ENCODE results near the gene TNMD.
A peak's percentile ranks its signal among the peaks of the same experiment; 100 is the strongest.

The TNMD gene

DNA sequence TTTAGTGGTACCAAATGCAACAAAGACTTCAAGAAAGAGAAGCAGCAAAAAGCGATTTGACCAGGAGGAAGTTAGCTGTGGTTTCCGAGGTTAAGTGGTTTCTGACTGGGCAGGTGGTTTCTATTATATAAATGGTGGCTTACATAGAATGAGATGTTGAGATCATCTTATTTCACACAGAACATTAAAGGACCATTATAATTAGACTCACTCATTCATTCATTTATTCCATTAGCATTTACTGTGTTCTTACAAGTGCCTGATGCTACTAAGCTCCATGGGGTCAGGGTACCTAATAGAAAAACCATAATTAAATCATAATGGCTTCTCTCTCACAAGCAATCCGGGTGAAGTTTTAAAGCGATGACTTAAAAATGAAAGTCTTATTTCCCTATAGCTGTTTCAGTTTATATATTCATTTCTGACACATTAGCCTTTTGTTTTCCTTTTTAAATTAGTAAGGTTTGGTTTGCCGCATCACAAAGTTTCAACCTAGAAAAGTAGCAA lies 41.3 kb downstream of the TNMD start:
- Histone ChIP-seq H2AFZ (ENCODE audit: low read depth, low read length) (no peak overlapping the region), H2BK120ac (ENCODE audit: low read depth, low read length) (no peak overlapping the region), H3K4me2 (ENCODE audit: low read length, poor library complexity, severe bottlenecking) (no peak overlapping the region), H3K27me3 (ENCODE audit: control insufficient read depth in 1 of 2, insufficient read depth in 1 of 2, low read length in 2 of 2) (peaks cover 0 to 26% of the 10 kb centered on the region in 2 experiments), H3K79me1 (replicated peaks; ENCODE audit: low read length, poor library complexity, severe bottlenecking) (no peaks in the 10 kb centered on the region), H2BK12ac (ENCODE audit: low read length in 2 of 2) (no peak overlapping the region), H2BK5ac (ENCODE audit: low read depth, low read length, poor library complexity, severe bottlenecking) (no peak overlapping the region), H3K4me3 (ENCODE audit: insufficient read depth in 1 of 2, low read depth in 1 of 2, low read length in 2 of 2) (no peak overlapping the region), H3K27ac (ENCODE audit: low read length, poor library complexity, severe bottlenecking) (no peak overlapping the region), H4K8ac (ENCODE audit: low read length) (no peak overlapping the region), H3K9ac (ENCODE audit: low read length) (no peak overlapping the region), H3K18ac (ENCODE audit: low read depth in 1 of 2, low read length in 2 of 2) (no peak overlapping the region), H3K4me1 (ENCODE audit: control insufficient read depth, insufficient read depth, low read depth, low read length) (no peaks in the 10 kb centered on the region), H4K91ac (ENCODE audit: low read length) (no peak overlapping the region), H2AK5ac (ENCODE audit: low read length, severe bottlenecking) (no peak overlapping the region), H3K36me3 (ENCODE audit: control insufficient read depth in 1 of 2, insufficient read depth in 2 of 2, low read depth in 1 of 2, low read length in 2 of 2) (peaks cover 0 to 12% of the 10 kb centered on the region in 2 experiments), H3K4ac (ENCODE audit: low read depth in 1 of 2, low read length in 2 of 2) (no peak overlapping the region), H3K14ac (ENCODE audit: low read length in 2 of 2) (no peak overlapping the region), H2BK15ac (ENCODE audit: low read depth, poor library complexity, severe bottlenecking) (no peak overlapping the region), H3K23ac (ENCODE audit: low read length in 2 of 2) (no peak overlapping the region), H3K9me3 (ENCODE audit: control insufficient read depth, low read length) (no peaks in the 10 kb centered on the region)
- 90% methylated on average over 2 of the region's 5 CpGs for WGBS
- no peak for DNase-seq

DNA sequence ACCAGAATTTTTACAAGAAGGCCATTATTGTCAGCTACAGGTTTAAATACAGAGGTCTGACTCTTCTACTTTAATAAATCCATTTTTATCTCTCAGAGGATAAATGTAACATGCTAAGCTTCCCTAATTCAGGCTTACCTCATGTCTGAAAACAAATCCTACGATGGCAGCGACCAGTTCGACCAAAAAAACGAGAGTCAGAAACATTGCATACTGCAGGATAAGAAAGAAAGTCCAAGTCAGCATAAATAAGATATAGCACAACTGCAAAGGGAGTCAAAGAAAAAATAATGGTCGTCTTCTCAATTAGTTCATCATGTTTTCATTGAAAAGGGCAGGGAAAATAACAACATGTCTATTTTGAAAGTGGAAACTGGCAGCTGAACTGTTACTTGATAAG lies 50.3 kb downstream of the TNMD start:
- H3K4me3 ChIP-seq (ENCODE audit: insufficient read depth in 1 of 2, low read depth in 1 of 2, low read length in 2 of 2) = peak overlapping the region in 1 of 2 experiments; percentile 86
- H3K79me1 ChIP-seq (replicated peaks; ENCODE audit: low read length, poor library complexity, severe bottlenecking) = peaks cover 2% of the 10 kb centered on the region
- H3K9ac ChIP-seq (ENCODE audit: low read length) = no peak overlapping the region
- no peak for DNase-seq
- H2AFZ ChIP-seq (ENCODE audit: low read depth, low read length) = no peak overlapping the region
- H3K9me3 ChIP-seq (ENCODE audit: control insufficient read depth, low read length) = no peaks in the 10 kb centered on the region
- peak overlapping the region; percentile 37 for H3K4me2 ChIP-seq (ENCODE audit: low read length, poor library complexity, severe bottlenecking)
- no peak overlapping the region for H2BK5ac ChIP-seq (ENCODE audit: low read depth, low read length, poor library complexity, severe bottlenecking)
- H3K27me3 ChIP-seq (ENCODE audit: control insufficient read depth in 1 of 2, insufficient read depth in 1 of 2, low read length in 2 of 2) = peaks cover 0 to 37% of the 10 kb centered on the region in 2 experiments
- no peak overlapping the region for H3K27ac ChIP-seq (ENCODE audit: low read length, poor library complexity, severe bottlenecking)
- H2AK5ac ChIP-seq (ENCODE audit: low read length, severe bottlenecking) = no peak overlapping the region
- peaks cover 0 to 20% of the 10 kb centered on the region in 2 experiments for H3K36me3 ChIP-seq (ENCODE audit: control insufficient read depth in 1 of 2, insufficient read depth in 2 of 2, low read depth in 1 of 2, low read length in 2 of 2)
- no peak overlapping the region for H3K18ac ChIP-seq (ENCODE audit: low read depth in 1 of 2, low read length in 2 of 2)
- no peak overlapping the region for H4K8ac ChIP-seq (ENCODE audit: low read length)
- WGBS = 85% methylated on average over 4 of the region's 5 CpGs
- no peak overlapping the region for H2BK12ac ChIP-seq (ENCODE audit: low read length in 2 of 2)
- no peak overlapping the region for H3K23ac ChIP-seq (ENCODE audit: low read length in 2 of 2)
- no peaks in the 10 kb centered on the region for H3K4me1 ChIP-seq (ENCODE audit: control insufficient read depth, insufficient read depth, low read depth, low read length)
- H2BK120ac ChIP-seq (ENCODE audit: low read depth, low read length) = no peak overlapping the region
- no peak overlapping the region for H3K14ac ChIP-seq (ENCODE audit: low read length in 2 of 2)
- no peak overlapping the region for H2BK15ac ChIP-seq (ENCODE audit: low read depth, poor library complexity, severe bottlenecking)
- H3K4ac ChIP-seq (ENCODE audit: low read depth in 1 of 2, low read length in 2 of 2) = no peak overlapping the region
- H4K91ac ChIP-seq (ENCODE audit: low read length) = no peak overlapping the region

DNA sequence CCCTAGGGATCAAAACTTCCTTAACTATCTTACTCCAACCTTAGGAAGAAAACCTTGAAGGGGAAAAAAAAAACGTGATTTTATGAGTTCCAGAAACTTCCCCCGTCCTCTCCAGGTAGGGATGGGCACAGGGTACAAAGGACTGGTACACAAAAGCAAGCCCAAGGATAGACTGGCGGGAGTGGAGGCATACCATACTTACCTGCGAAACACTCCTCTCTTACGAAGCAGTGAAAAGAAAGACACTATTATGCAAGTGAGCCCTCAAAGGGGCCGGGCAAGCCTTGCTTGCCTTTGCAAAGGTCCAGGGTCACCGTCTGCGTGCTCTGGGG lies 51.2 kb downstream of the TNMD start:
- 5% methylated on average over 8 of the region's 8 CpGs for WGBS

DNA sequence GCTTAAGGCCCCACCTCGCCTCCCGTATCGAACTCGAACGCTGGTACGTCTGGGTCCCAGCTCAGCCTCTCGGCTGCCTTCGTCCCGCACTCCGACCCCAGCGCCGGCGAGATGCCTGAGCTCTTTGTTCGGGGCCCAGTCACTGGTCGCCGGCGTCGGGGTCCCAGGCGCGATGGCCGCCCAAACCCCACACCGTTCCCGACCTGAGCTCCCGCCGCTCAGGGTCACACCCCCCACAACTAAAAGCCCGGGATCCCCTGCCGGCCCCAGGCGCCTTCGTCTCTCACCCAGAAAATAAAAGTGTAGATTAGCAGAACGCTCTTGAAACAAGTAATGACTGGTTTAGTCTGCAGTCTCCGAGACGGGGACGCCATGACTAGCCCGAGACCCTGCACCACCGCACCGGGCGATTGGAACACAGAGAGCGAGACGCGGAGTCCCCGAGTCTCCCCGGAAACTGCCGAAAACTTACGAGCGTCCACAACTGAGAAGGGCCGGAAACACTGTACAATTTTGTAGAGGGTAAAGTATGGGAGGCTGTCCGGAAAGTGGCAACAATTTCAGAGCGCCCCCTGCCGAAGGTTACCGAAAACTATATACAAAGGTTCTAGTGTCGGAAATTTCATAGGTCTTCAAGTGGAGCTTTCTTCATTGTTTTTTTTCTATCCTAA lies 51.7 kb downstream of the TNMD start, which contains the start of gene TSPAN6:
TSS of gene TSPAN6 (minus strand) at position 486 of the 671 bp plus-strand sequence. CDS start at position 374, 112 bp downstream.
- 0% methylated on average over 30 of the region's 51 CpGs for WGBS
- no peak within 1 kb of the TSS for H2AFZ ChIP-seq (ENCODE audit: low read depth, low read length)
- peak within 1 kb of the TSS in 1 of 2 experiments; percentile 30 for H3K4ac ChIP-seq (ENCODE audit: low read depth in 1 of 2, low read length in 2 of 2)
- H3K4me3 ChIP-seq (ENCODE audit: insufficient read depth in 1 of 2, low read depth in 1 of 2, low read length in 2 of 2) = peak within 1 kb of the TSS; percentile 74 to 86
- H4K91ac ChIP-seq (ENCODE audit: low read length) = no peak within 1 kb of the TSS
- peak within 1 kb of the TSS; percentile 11 for H3K27ac ChIP-seq (ENCODE audit: low read length, poor library complexity, severe bottlenecking)
- H2BK120ac ChIP-seq (ENCODE audit: low read depth, low read length) = no peak within 1 kb of the TSS
- peak within 1 kb of the TSS; percentile 61 for H3K4me2 ChIP-seq (ENCODE audit: low read length, poor library complexity, severe bottlenecking)
- no peak within 1 kb of the TSS for H2AK5ac ChIP-seq (ENCODE audit: low read length, severe bottlenecking)
- peak within 1 kb of the TSS; percentile 28 to 48 for H3K18ac ChIP-seq (ENCODE audit: low read depth in 1 of 2, low read length in 2 of 2)
- H3K27me3 ChIP-seq (ENCODE audit: control insufficient read depth in 1 of 2, insufficient read depth in 1 of 2, low read length in 2 of 2) = peaks cover 0 to 41% of the 10 kb centered on the region in 2 experiments
- no peaks in the 10 kb centered on the region for H3K9me3 ChIP-seq (ENCODE audit: control insufficient read depth, low read length)
- peak within 1 kb of the TSS in 1 of 2 experiments; percentile 72 for H3K23ac ChIP-seq (ENCODE audit: low read length in 2 of 2)
- H3K9ac ChIP-seq (ENCODE audit: low read length) = peak within 1 kb of the TSS; percentile 91
- H3K79me1 ChIP-seq (replicated peaks; ENCODE audit: low read length, poor library complexity, severe bottlenecking) = peaks cover 2% of the 10 kb centered on the region
- H2BK12ac ChIP-seq (ENCODE audit: low read length in 2 of 2) = peak within 1 kb of the TSS in 1 of 2 experiments; percentile 25
- peak within 1 kb of the TSS in 1 of 2 experiments; percentile 91 for H3K14ac ChIP-seq (ENCODE audit: low read length in 2 of 2)
- DNase-seq = peak; percentile 89
- no peaks in the 10 kb centered on the region for H3K4me1 ChIP-seq (ENCODE audit: control insufficient read depth, insufficient read depth, low read depth, low read length)
- peaks cover 0 to 16% of the 10 kb centered on the region in 2 experiments for H3K36me3 ChIP-seq (ENCODE audit: control insufficient read depth in 1 of 2, insufficient read depth in 2 of 2, low read depth in 1 of 2, low read length in 2 of 2)
- H4K8ac ChIP-seq (ENCODE audit: low read length) = peak within 1 kb of the TSS; percentile 75
- peak within 1 kb of the TSS; percentile 23 for H2BK15ac ChIP-seq (ENCODE audit: low read depth, poor library complexity, severe bottlenecking)
- no peak within 1 kb of the TSS for H2BK5ac ChIP-seq (ENCODE audit: low read depth, low read length, poor library complexity, severe bottlenecking)

More for the DNA sequence above, 51.2 kb downstream of the TNMD start:
- H3K4me1 ChIP-seq (ENCODE audit: control insufficient read depth, insufficient read depth, low read depth, low read length) = no peaks in the 10 kb centered on the region
- peak overlapping the region; percentile 61 for H3K4me2 ChIP-seq (ENCODE audit: low read length, poor library complexity, severe bottlenecking)
- peak overlapping the region; percentile 23 for H2BK15ac ChIP-seq (ENCODE audit: low read depth, poor library complexity, severe bottlenecking)
- H3K27me3 ChIP-seq (ENCODE audit: control insufficient read depth in 1 of 2, insufficient read depth in 1 of 2, low read length in 2 of 2) = peaks cover 0 to 37% of the 10 kb centered on the region in 2 experiments
- H3K9me3 ChIP-seq (ENCODE audit: control insufficient read depth, low read length) = no peaks in the 10 kb centered on the region
- H2BK120ac ChIP-seq (ENCODE audit: low read depth, low read length) = no peak overlapping the region
- H4K8ac ChIP-seq (ENCODE audit: low read length) = peak overlapping the region; percentile 75
- peaks cover 0 to 17% of the 10 kb centered on the region in 2 experiments for H3K36me3 ChIP-seq (ENCODE audit: control insufficient read depth in 1 of 2, insufficient read depth in 2 of 2, low read depth in 1 of 2, low read length in 2 of 2)
- no peak overlapping the region for H2BK12ac ChIP-seq (ENCODE audit: low read length in 2 of 2)
- H3K14ac ChIP-seq (ENCODE audit: low read length in 2 of 2) = peak overlapping the region in 1 of 2 experiments; percentile 91
- H3K27ac ChIP-seq (ENCODE audit: low read length, poor library complexity, severe bottlenecking) = no peak overlapping the region
- no peak overlapping the region for H2AK5ac ChIP-seq (ENCODE audit: low read length, severe bottlenecking)
- peak overlapping the region in 1 of 2 experiments; percentile 72 for H3K23ac ChIP-seq (ENCODE audit: low read length in 2 of 2)
- peak overlapping the region in 1 of 2 experiments; percentile 30 for H3K4ac ChIP-seq (ENCODE audit: low read depth in 1 of 2, low read length in 2 of 2)
- H2BK5ac ChIP-seq (ENCODE audit: low read depth, low read length, poor library complexity, severe bottlenecking) = no peak overlapping the region
- H2AFZ ChIP-seq (ENCODE audit: low read depth, low read length) = no peak overlapping the region
- peak overlapping the region; percentile 28 to 48 for H3K18ac ChIP-seq (ENCODE audit: low read depth in 1 of 2, low read length in 2 of 2)
- no peak for DNase-seq
- peak overlapping the region; percentile 91 for H3K9ac ChIP-seq (ENCODE audit: low read length)
- no peak overlapping the region for H4K91ac ChIP-seq (ENCODE audit: low read length)
- H3K4me3 ChIP-seq (ENCODE audit: insufficient read depth in 1 of 2, low read depth in 1 of 2, low read length in 2 of 2) = peak overlapping the region; percentile 74 to 86
- peaks cover 2% of the 10 kb centered on the region for H3K79me1 ChIP-seq (replicated peaks; ENCODE audit: low read length, poor library complexity, severe bottlenecking)
